Neural crest cell (in vitro differentiated cells): ENCODE measurements around the gene CRYL1. TPM values are rescaled to one million over a fixed set of nuclear protein-coding genes. Genes with fewer than 3 reads are reported as not detected.

Experiments used
- DNase-seq: peaks from one replicate; pipeline ENCODE4 v3.0.0; 2021; ENCODE audit warnings: low read depth, mixed read lengths, low spot score
- H3K27ac Mint-ChIP-seq: one replicate; pipeline ENCODE4 v1.8.0; 2021; ENCODE audit warnings: mild to moderate bottlenecking, mixed read lengths; ENCODE audit not compliant: unreplicated experiment
- H3K27me3 Mint-ChIP-seq: 2 replicates; pipeline ENCODE4 v1.8.0; 2021; ENCODE audit warnings: low read depth, mild to moderate bottlenecking, mixed read lengths
- H3K36me3 Mint-ChIP-seq: 2 replicates; pipeline ENCODE4 v1.8.0; 2021; ENCODE audit warnings: low read depth, mild to moderate bottlenecking, mixed read lengths
- H3K4me1 Mint-ChIP-seq: 2 replicates; pipeline ENCODE4 v1.8.0; 2021; ENCODE audit warnings: mixed read lengths
- H3K4me3 Mint-ChIP-seq: one replicate; pipeline ENCODE4 v1.8.0; 2021; ENCODE audit warnings: mild to moderate bottlenecking, mixed read lengths
- H3K9me3 Mint-ChIP-seq: 2 replicates; pipeline ENCODE4 v1.8.0; 2021; ENCODE audit warnings: mixed read lengths
- CTCF ChIP-seq: fragments of 200-600 bp; sonication (generic); conservative IDR thresholded peaks from 2 replicates; pipeline ENCODE4 v1.5.0; 2021; ENCODE audit warnings: antibody characterized with exemption, mild to moderate bottlenecking
- total RNA-seq: library from RNA; stranded (reverse); gene quantifications from 2 replicates; pipeline ENCODE4 v1.2.1, GENCODE V29; 2021

CRYL1 gene
- total RNA-seq, 1 donor from 2014 or later, result 19.9 TPM

DNA sequence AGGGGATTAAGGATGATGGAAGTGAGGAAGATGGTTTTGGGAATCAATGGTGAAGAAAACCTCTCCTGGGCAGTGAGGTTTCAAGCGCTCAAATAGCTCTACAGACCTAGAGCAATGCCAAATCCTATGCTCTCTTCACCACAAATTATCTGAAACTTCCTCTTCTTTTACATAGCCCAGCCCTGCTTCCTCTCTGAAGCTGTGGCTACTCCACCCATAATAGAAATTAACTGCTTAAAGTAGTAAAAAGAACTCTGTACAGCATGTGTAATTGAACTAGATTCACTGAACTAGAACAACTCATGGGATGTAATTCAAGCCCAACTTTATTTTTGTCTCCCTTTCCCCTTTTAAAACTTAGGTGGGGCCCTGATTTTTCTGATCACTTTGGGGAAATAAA, 20.9 kb upstream of the CRYL1 start:
- H3K4me3 Mint-ChIP-seq, result no peak overlapping the region
- TF ChIP-seq CTCF, result no peak
- no peak overlapping the region for H3K27ac Mint-ChIP-seq
- no peak for DNase-seq
- no peaks in the 10 kb centered on the region for H3K36me3 Mint-ChIP-seq
- H3K4me1 Mint-ChIP-seq, result peaks cover 36% of the 10 kb centered on the region
- H3K9me3 Mint-ChIP-seq, result peaks cover 3% of the 10 kb centered on the region
- no peaks in the 10 kb centered on the region for H3K27me3 Mint-ChIP-seq

GRCh38 chr13:20544201-20544923, 18.7 kb upstream of the CRYL1 start:
- Mint-ChIP-seq H3K36me3 (no peaks in the 10 kb centered on the region), H3K9me3 (peaks cover 5% of the 10 kb centered on the region), H3K4me3 (no peak overlapping the region), H3K27me3 (no peaks in the 10 kb centered on the region), H3K4me1 (peaks cover 23% of the 10 kb centered on the region), H3K27ac (peak overlapping the region; percentile 62)
- no peak for TF ChIP-seq CTCF
- no peak for DNase-seq

GRCh38 chr13:20536992-20537391, 11.3 kb upstream of the CRYL1 start:
- no peak for DNase-seq
- no peaks in the 10 kb centered on the region for H3K27me3 Mint-ChIP-seq
- no peak overlapping the region for H3K4me3 Mint-ChIP-seq
- peaks cover 16% of the 10 kb centered on the region for H3K9me3 Mint-ChIP-seq
- H3K4me1 Mint-ChIP-seq, result no peaks in the 10 kb centered on the region
- no peak overlapping the region for H3K27ac Mint-ChIP-seq
- peaks cover 6% of the 10 kb centered on the region for H3K36me3 Mint-ChIP-seq
- no peak for TF ChIP-seq CTCF

DNA sequence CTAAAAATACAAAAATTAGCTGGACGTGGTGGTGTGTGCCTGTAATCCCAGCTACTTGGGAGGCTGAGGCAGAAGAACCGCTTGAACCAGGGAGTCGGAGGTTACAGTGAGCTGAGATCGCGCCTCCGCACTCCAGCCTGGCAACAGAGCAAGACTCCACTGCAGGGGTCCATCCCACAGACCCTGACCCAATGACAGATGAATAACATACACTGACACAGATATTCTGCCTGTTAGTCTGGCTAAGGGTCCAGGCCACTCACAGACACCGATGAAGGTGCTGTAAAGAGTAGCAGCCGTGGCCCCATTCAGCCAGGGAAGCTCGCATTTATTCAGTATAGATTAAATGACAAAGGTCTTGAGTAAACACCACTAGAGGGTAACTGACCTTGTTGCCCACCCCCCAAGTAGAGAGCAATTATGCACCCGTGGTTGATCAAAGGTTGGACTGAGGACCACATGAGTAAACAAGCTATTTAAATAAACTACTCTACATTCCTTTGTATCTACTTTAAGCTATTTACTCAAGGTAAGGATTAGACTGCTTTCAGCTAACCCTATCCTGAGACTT, 8.5 kb upstream of the CRYL1 start:
- Mint-ChIP-seq H3K36me3 (peaks cover 6% of the 10 kb centered on the region), H3K27me3 (peaks cover 3% of the 10 kb centered on the region), H3K4me3 (no peak overlapping the region), H3K4me1 (no peaks in the 10 kb centered on the region), H3K27ac (no peak overlapping the region), H3K9me3 (peaks cover 14% of the 10 kb centered on the region)
- no peak for TF ChIP-seq CTCF
- no peak for DNase-seq

- TF ChIP-seq CTCF, result no peak
- Mint-ChIP-seq H3K9me3 (no peaks in the 10 kb centered on the region), H3K4me1 (peaks cover 23% of the 10 kb centered on the region), H3K4me3 (no peak overlapping the region), H3K36me3 (no peaks in the 10 kb centered on the region), H3K27me3 (peaks cover 22% of the 10 kb centered on the region), H3K27ac (no peak overlapping the region)
- DNase-seq, result no peak
Observed at GRCh38 chr13:20528452-20528851, 2.8 kb upstream of the CRYL1 start.
